ENCODE measurements around the gene HCN2. TPM values are rescaled to one million over a fixed set of nuclear protein-coding genes. Genes with fewer than 3 reads are reported as not detected.
"Not testable (repeated sequence)": the region's sequence is repeated elsewhere in the genome, so short reads cannot be mapped to it uniquely, and the experiment has no call there.

HCN2 gene
- total RNA-seq, 2 experiments from 2014 or later, result 0.06 to 1.0 TPM

- H3K9me3 ChIP-seq (ENCODE audit: low read length), result no peaks in the 10 kb centered on the region
- H2AFZ ChIP-seq (ENCODE audit: low read length), result no peak overlapping the region
- DNase-seq (ENCODE audit: low spot score), result no peak
- ChIA-PET POLR2A (no interaction called here), CTCF (ENCODE audit: unreplicated experiment) (no interaction called here)
- no peak overlapping the region for H3K4me3 ChIP-seq (ENCODE audit: low read depth, low read length, poor library complexity, severe bottlenecking)
- H3K4me2 ChIP-seq (ENCODE audit: low read length), result no peak overlapping the region
- TF ChIP-seq EZH2phosphoT487 (IDR thresholded peaks at IDR 0.05; ENCODE audit: borderline replicate concordance, low read depth, low read length) (no peak), CTCF (conservative IDR thresholded peaks at IDR 0.05; ENCODE audit: low read length) (no peak)
- H3K79me2 ChIP-seq (ENCODE audit: insufficient read depth, low read depth, low read length), result no peaks in the 10 kb centered on the region
- no peak overlapping the region for H3K27ac ChIP-seq (ENCODE audit: low read depth, low read length, poor library complexity, severe bottlenecking)
- H3K36me3 ChIP-seq (ENCODE audit: insufficient read depth, low read length), result peaks cover 55% of the 10 kb centered on the region
- no peaks in the 10 kb centered on the region for H3K9me2 ChIP-seq (ENCODE audit: insufficient read depth, low read length)
- H3K4me1 ChIP-seq (ENCODE audit: insufficient read depth, low read length, poor library complexity, severe bottlenecking), result no peaks in the 10 kb centered on the region
- BruUV-seq (replicated peaks), result no TSS peak
- intact Hi-C loops (cut with micrococcal nuclease; ENCODE audit: unreplicated experiment), result no loop called here
- H4K20me1 ChIP-seq (ENCODE audit: insufficient read depth, low read length), result no peaks in the 10 kb centered on the region
Measured at GRCh38 chr19:619286-620002, 29.8 kb downstream of the HCN2 start.

- Histone ChIP-seq H4K20me1 (ENCODE audit: insufficient read depth, low read length) (no peaks in the 10 kb centered on the region), H3K9me2 (ENCODE audit: insufficient read depth, low read length) (no peaks in the 10 kb centered on the region), H2AFZ (ENCODE audit: low read length) (no peak overlapping the region), H3K9me3 (ENCODE audit: low read length) (no peaks in the 10 kb centered on the region), H3K36me3 (ENCODE audit: insufficient read depth, low read length) (peaks cover 57% of the 10 kb centered on the region), H3K4me3 (ENCODE audit: low read depth, low read length, poor library complexity, severe bottlenecking) (no peak overlapping the region), H3K4me1 (ENCODE audit: insufficient read depth, low read length, poor library complexity, severe bottlenecking) (no peaks in the 10 kb centered on the region), H3K27ac (ENCODE audit: low read depth, low read length, poor library complexity, severe bottlenecking) (no peak overlapping the region), H3K4me2 (ENCODE audit: low read length) (no peak overlapping the region), H3K79me2 (ENCODE audit: insufficient read depth, low read depth, low read length) (no peaks in the 10 kb centered on the region)
- intact Hi-C loops (cut with micrococcal nuclease; ENCODE audit: unreplicated experiment), result no loop called here
- no peak for TF ChIP-seq EZH2phosphoT487 (IDR thresholded peaks at IDR 0.05; ENCODE audit: borderline replicate concordance, low read depth, low read length)
- no peak for TF ChIP-seq CTCF (conservative IDR thresholded peaks at IDR 0.05; ENCODE audit: low read length)
- ChIA-PET CTCF (ENCODE audit: unreplicated experiment) (no interaction called here), POLR2A (no interaction called here)
- no peak for DNase-seq (ENCODE audit: low spot score)
- BruUV-seq (replicated peaks), result no TSS peak
Measured at GRCh38 chr19:620166-620862, 30.6 kb downstream of the HCN2 start.

GRCh38 chr19:621191-621590 is 31.5 kb downstream of the HCN2 start:
- BruUV-seq (replicated peaks); H3K4me2 ChIP-seq (ENCODE audit: low read length); POLR2A ChIA-PET; H3K9me3 ChIP-seq (ENCODE audit: low read length); H3K4me1 ChIP-seq (ENCODE audit: insufficient read depth, low read length, poor library complexity, severe bottlenecking); intact Hi-C loops (cut with micrococcal nuclease; ENCODE audit: unreplicated experiment); H4K20me1 ChIP-seq (ENCODE audit: insufficient read depth, low read length); H2AFZ ChIP-seq (ENCODE audit: low read length); DNase-seq (ENCODE audit: low spot score); H3K79me2 ChIP-seq (ENCODE audit: insufficient read depth, low read depth, low read length); H3K27ac ChIP-seq (ENCODE audit: low read depth, low read length, poor library complexity, severe bottlenecking); CTCF ChIA-PET (ENCODE audit: unreplicated experiment); H3K9me2 ChIP-seq (ENCODE audit: insufficient read depth, low read length); H3K4me3 ChIP-seq (ENCODE audit: low read depth, low read length, poor library complexity, severe bottlenecking): not testable (repeated sequence)
- H3K36me3 ChIP-seq (ENCODE audit: insufficient read depth, low read length), result peaks cover 66% of the 10 kb centered on the region

All from OCI-LY7 (cell line).